ENCODE data around the gene RPL22. TPM values are rescaled to one million over a fixed set of nuclear protein-coding genes. Genes with fewer than 3 reads are reported as not detected.

The RPL22 gene
- total and polyA plus RNA-seq, 2 of the 13 experiments (the other 11 are each of a cell fraction or from before 2014, with no cell fraction given): 214 to 545 TPM

GRCh38 chr1:6247651-6248050, 48.3 kb upstream of the RPL22 start:
- Histone ChIP-seq H3K27me3 (ENCODE audit: control insufficient read depth in 1 of 2, insufficient read depth in 2 of 2, low read length in 2 of 2) (peaks cover 20 to 74% of the 10 kb centered on the region in 2 experiments), H3K4me1 (ENCODE audit: insufficient read depth, low read length) (peaks cover 22% of the 10 kb centered on the region), H3K36me3 (replicated peaks in 1 of 2; ENCODE audit: control insufficient read depth in 1 of 2, insufficient read depth in 2 of 2, low read length in 2 of 2) (no peaks in the 10 kb centered on the region), H3K4me3 (replicated peaks in 1 of 3; ENCODE audit: insufficient read depth in 1 of 3, low read depth in 2 of 3, low read length in 3 of 3) (no peak overlapping the region), H3K79me2 (ENCODE audit: insufficient read depth, low read length) (no peaks in the 10 kb centered on the region), H3K27ac (ENCODE audit: extremely low read length, insufficient read depth, low read length) (no peak overlapping the region), H3K9me3 (ENCODE audit: low read length) (no peaks in the 10 kb centered on the region), H4K20me1 (ENCODE audit: insufficient read depth, low read length) (0 out of 2 replicates have a peak, but pooled peaks cover 5% of the 10 kb centered on the region), H2AFZ (ENCODE audit: low read length) (no peak overlapping the region), H3K4me2 (ENCODE audit: low read depth, low read length) (no peak overlapping the region), H3K9ac (ENCODE audit: insufficient read depth, low read depth, low read length) (no peak overlapping the region)
- whole genome bisulfite sequencing (ENCODE audit: low lambda C conversion rate): 23% methylated on average over 4 of the region's 5 CpGs
- ATAC-seq: no peak
- no TSS peak for BruUV-seq (replicated peaks)
- no peak for FAIRE-seq
- intact Hi-C loops (cut with micrococcal nuclease; ENCODE audit: unreplicated experiment) (loop anchor here (1.0 to 10.0 kb wide), 4 partner anchors 33 to 145 kb away; partner anchors contain the start of gene ACOT7), in situ Hi-C loops (cut with HindIII; ENCODE audit: extremely low pct_ligation_motif_present, low pct_unique_long_range_greater_than_20kb) (loop anchor here (5.0 to 10.0 kb wide), 3 partner anchors 35 to 167 kb away; partner anchors contain the start of gene HES2)
- ChIA-PET CTCF (ENCODE audit: low intra/inter-chr PET ratio, low total read pairs) (interaction anchor here (2.0 to 3.4 kb wide), 2 partner anchors 33 to 95 kb away, joined by 16 to 39 read pairs; no protein-coding TSS in a partner anchor), POLR2A (interaction anchor here (1.7 kb wide), 1 partner anchor 97 kb away, joined by 3 read pairs; no protein-coding TSS in a partner anchor)
- TF ChIP-seq MEIS1 (CRISPR knock-in tag; IDR thresholded peaks at IDR 0.05; ENCODE audit: borderline replicate concordance): no peak
- no peak for TF ChIP-seq ASH2L (IDR thresholded peaks at IDR 0.05; ENCODE audit: insufficient read length, low read depth, low read length)
- no peak for TF ChIP-seq ZNF501 (CRISPR knock-in tag; IDR thresholded peaks at IDR 0.05)
- TF ChIP-seq PBX2 (CRISPR knock-in tag; IDR thresholded peaks at IDR 0.05): no peak
- TF ChIP-seq MAF1 (CRISPR knock-in tag; IDR thresholded peaks at IDR 0.05; ENCODE audit: borderline replicate concordance): no peak
- no peak for TF ChIP-seq ZNF652 (CRISPR knock-in tag; IDR thresholded peaks at IDR 0.05; ENCODE audit: borderline replicate concordance, low read depth)
- TF ChIP-seq ZSCAN31 (CRISPR knock-in tag; IDR thresholded peaks at IDR 0.05; ENCODE audit: low read depth): no peak
- no peak for TF ChIP-seq DMTF1 (CRISPR knock-in tag; IDR thresholded peaks at IDR 0.05)
- TF ChIP-seq ZNF768 (CRISPR knock-in tag; IDR thresholded peaks at IDR 0.05): no peak
- TF ChIP-seq PCBP1 (IDR thresholded peaks at IDR 0.05; ENCODE audit: borderline replicate concordance, low read depth, low read length): no peak
- no peak for TF ChIP-seq ZNF607 (CRISPR knock-in tag; IDR thresholded peaks at IDR 0.05; ENCODE audit: borderline replicate concordance)
- DNase-seq (ENCODE audit: low spot score): no peak
